T-helper 2 cell treated with Interferon-gamma antibody and Interleukin-4, amounts not matched to agents 5 μg/mL and 100 μg/mL, for 36 hours (primary cell): Measurements from ENCODE around the gene KIRREL3.

Experiments
- DNase-seq: peaks from one replicate; pipeline ENCODE4 v3.0.0; 2021; ENCODE audit warnings: low spot score
- H3K27ac Mint-ChIP-seq: one replicate; pipeline ENCODE4 v1.8.0; 2021; ENCODE audit warnings: mild to moderate bottlenecking, mixed read lengths
- H3K27me3 Mint-ChIP-seq: one replicate; pipeline ENCODE4 v1.8.0; 2021; ENCODE audit warnings: low read depth, mixed read lengths
- H3K36me3 Mint-ChIP-seq: one replicate; pipeline ENCODE4 v1.8.0; 2021; ENCODE audit warnings: low read depth, mixed read lengths
- H3K4me1 Mint-ChIP-seq: one replicate; pipeline ENCODE4 v1.8.0; 2021; ENCODE audit warnings: low read depth, mixed read lengths
- H3K4me3 Mint-ChIP-seq: one replicate; pipeline ENCODE4 v1.8.0; 2022; ENCODE audit warnings: mild to moderate bottlenecking, moderate library complexity, mixed read lengths
- H3K9me3 Mint-ChIP-seq: one replicate; pipeline ENCODE4 v1.8.0; 2021; ENCODE audit warnings: mixed read lengths

KIRREL3 gene

GRCh38 chr11:126475014-126475991 lies 525.3 kb downstream of the KIRREL3 start:
- no peaks in the 10 kb centered on the region for H3K27me3 Mint-ChIP-seq
- peaks cover 7% of the 10 kb centered on the region for H3K4me1 Mint-ChIP-seq
- H3K36me3 Mint-ChIP-seq, result no peaks in the 10 kb centered on the region
- H3K9me3 Mint-ChIP-seq, result no peaks in the 10 kb centered on the region
- H3K27ac Mint-ChIP-seq, result no peak overlapping the region
- H3K4me3 Mint-ChIP-seq, result no peak overlapping the region
- no peak for DNase-seq

- Mint-ChIP-seq H3K4me1 (peaks cover 4% of the 10 kb centered on the region), H3K4me3 (no peak overlapping the region), H3K36me3 (no peaks in the 10 kb centered on the region), H3K9me3 (no peaks in the 10 kb centered on the region), H3K27ac (no peak overlapping the region), H3K27me3 (no peaks in the 10 kb centered on the region)
- no peak for DNase-seq
Measured at GRCh38 chr11:126474220-126474619, 526.4 kb downstream of the KIRREL3 start.

GRCh38 chr11:126473269-126473668 lies 527.3 kb downstream of the KIRREL3 start:
- no peak for DNase-seq
- Mint-ChIP-seq H3K27ac (no peak overlapping the region), H3K4me1 (peaks cover 4% of the 10 kb centered on the region), H3K36me3 (no peaks in the 10 kb centered on the region), H3K4me3 (no peak overlapping the region), H3K27me3 (no peaks in the 10 kb centered on the region), H3K9me3 (no peaks in the 10 kb centered on the region)

GRCh38 chr11:126469311-126469710 lies 531.3 kb downstream of the KIRREL3 start:
- DNase-seq, result no peak
- Mint-ChIP-seq H3K4me1 (peaks cover 23% of the 10 kb centered on the region), H3K4me3 (no peak overlapping the region), H3K36me3 (no peaks in the 10 kb centered on the region), H3K27me3 (peaks cover 2% of the 10 kb centered on the region), H3K27ac (no peak overlapping the region), H3K9me3 (no peaks in the 10 kb centered on the region)

GRCh38 chr11:126468102-126468521 lies 532.5 kb downstream of the KIRREL3 start:
- Mint-ChIP-seq H3K4me1 (peaks cover 24% of the 10 kb centered on the region), H3K9me3 (no peaks in the 10 kb centered on the region), H3K27ac (no peak overlapping the region), H3K27me3 (peaks cover 4% of the 10 kb centered on the region), H3K4me3 (no peak overlapping the region), H3K36me3 (no peaks in the 10 kb centered on the region)
- no peak for DNase-seq

- Mint-ChIP-seq H3K27me3 (peaks cover 5% of the 10 kb centered on the region), H3K36me3 (no peaks in the 10 kb centered on the region), H3K9me3 (no peaks in the 10 kb centered on the region), H3K4me3 (no peak overlapping the region), H3K4me1 (peaks cover 23% of the 10 kb centered on the region), H3K27ac (no peak overlapping the region)
- DNase-seq, result no peak
Measured at GRCh38 chr11:126467471-126467870, 533.1 kb downstream of the KIRREL3 start.

GRCh38 chr11:126467046-126467370 lies 533.6 kb downstream of the KIRREL3 start:
- Mint-ChIP-seq H3K27ac (no peak overlapping the region), H3K4me1 (peaks cover 23% of the 10 kb centered on the region), H3K9me3 (no peaks in the 10 kb centered on the region), H3K27me3 (peaks cover 5% of the 10 kb centered on the region), H3K4me3 (peak overlapping the region; percentile 30), H3K36me3 (no peaks in the 10 kb centered on the region)
- no peak for DNase-seq

- peak overlapping the region; percentile 66 for H3K4me3 Mint-ChIP-seq
- no peak for DNase-seq
- H3K36me3 Mint-ChIP-seq, result no peaks in the 10 kb centered on the region
- H3K27me3 Mint-ChIP-seq, result peaks cover 5% of the 10 kb centered on the region
- no peaks in the 10 kb centered on the region for H3K9me3 Mint-ChIP-seq
- H3K4me1 Mint-ChIP-seq, result peaks cover 23% of the 10 kb centered on the region
- peak overlapping the region; percentile 67 for H3K27ac Mint-ChIP-seq
Measured at GRCh38 chr11:126466236-126467045, 534.1 kb downstream of the KIRREL3 start.

- peak overlapping the region; percentile 67 for H3K27ac Mint-ChIP-seq
- H3K9me3 Mint-ChIP-seq, result no peaks in the 10 kb centered on the region
- peak; percentile 25 for DNase-seq
- H3K4me3 Mint-ChIP-seq, result peak overlapping the region; percentile 66
- H3K36me3 Mint-ChIP-seq, result no peaks in the 10 kb centered on the region
- H3K27me3 Mint-ChIP-seq, result peaks cover 5% of the 10 kb centered on the region
- H3K4me1 Mint-ChIP-seq, result peaks cover 23% of the 10 kb centered on the region
Measured at GRCh38 chr11:126465573-126466188, 534.9 kb downstream of the KIRREL3 start.

GRCh38 chr11:126464796-126465195 lies 535.8 kb downstream of the KIRREL3 start:
- Mint-ChIP-seq H3K36me3 (no peaks in the 10 kb centered on the region), H3K27me3 (peaks cover 5% of the 10 kb centered on the region), H3K4me3 (no peak overlapping the region), H3K9me3 (no peaks in the 10 kb centered on the region), H3K4me1 (peaks cover 23% of the 10 kb centered on the region), H3K27ac (no peak overlapping the region)
- no peak for DNase-seq

GRCh38 chr11:126462422-126462821 lies 538.1 kb downstream of the KIRREL3 start:
- Mint-ChIP-seq H3K9me3 (no peaks in the 10 kb centered on the region), H3K4me1 (peaks cover 18% of the 10 kb centered on the region), H3K27me3 (peaks cover 5% of the 10 kb centered on the region), H3K27ac (no peak overlapping the region), H3K4me3 (no peak overlapping the region), H3K36me3 (no peaks in the 10 kb centered on the region)
- no peak for DNase-seq

GRCh38 chr11:126461996-126462395 lies 538.6 kb downstream of the KIRREL3 start:
- H3K36me3 Mint-ChIP-seq, result no peaks in the 10 kb centered on the region
- no peak overlapping the region for H3K4me3 Mint-ChIP-seq
- no peak for DNase-seq
- peaks cover 5% of the 10 kb centered on the region for H3K27me3 Mint-ChIP-seq
- H3K4me1 Mint-ChIP-seq, result peaks cover 18% of the 10 kb centered on the region
- no peak overlapping the region for H3K27ac Mint-ChIP-seq
- H3K9me3 Mint-ChIP-seq, result no peaks in the 10 kb centered on the region

- peaks cover 14% of the 10 kb centered on the region for H3K4me1 Mint-ChIP-seq
- DNase-seq, result no peak
- H3K36me3 Mint-ChIP-seq, result no peaks in the 10 kb centered on the region
- H3K27ac Mint-ChIP-seq, result no peak overlapping the region
- H3K4me3 Mint-ChIP-seq, result no peak overlapping the region
- no peaks in the 10 kb centered on the region for H3K9me3 Mint-ChIP-seq
- peaks cover 5% of the 10 kb centered on the region for H3K27me3 Mint-ChIP-seq
Measured at GRCh38 chr11:126461096-126461440, 539.5 kb downstream of the KIRREL3 start.
